ENCODE measurements around the gene DNAJB8. TPM values are rescaled to one million over a fixed set of nuclear protein-coding genes. Genes with fewer than 3 reads are reported as not detected.

Gene DNAJB8
- total RNA-seq, 1 donor from 2014 or later, result not detected

Other genes with a start within 250 kb of the DNAJB8 start
- gene GATA2, start 26.3 kb upstream of the DNAJB8 start, total RNA-seq, result 11.1 and 16.2 TPM in 2 replicates
- 583 and 745 TPM in 2 replicates for gene RPN1, start 183.9 kb upstream of the DNAJB8 start, total RNA-seq

Data from pulmonary artery endothelial cell (primary cell).